HUDEP-2 (cell line): Measurements from ENCODE around the gene ANO6.

ENCODE experiments used
- DNase-seq, 76 experiments: peaks; one replicate each; lab custom pipeline; 2025; ENCODE audit not compliant: unreplicated experiment in 76 of 76; lab: John Stamatoyannopoulos, UW

Gene ANO6

GRCh38 chr12:45337835-45338234, 121.9 kb downstream of the ANO6 start:
- DNase-seq: no peak

GRCh38 chr12:45338272-45338671, 122.4 kb downstream of the ANO6 start:
- no peak for DNase-seq

- DNase-seq: no peak
Measured at GRCh38 chr12:45339035-45339434, 123.1 kb downstream of the ANO6 start.

- DNase-seq: no peak
Measured at GRCh38 chr12:45342171-45342570, 126.3 kb downstream of the ANO6 start.

GRCh38 chr12:45342848-45343247, 127.0 kb downstream of the ANO6 start:
- no peak for DNase-seq

GRCh38 chr12:45343269-45344051, 127.6 kb downstream of the ANO6 start:
- DNase-seq: no peak

- DNase-seq: no peak
Measured at GRCh38 chr12:45348311-45348710, 132.4 kb downstream of the ANO6 start.

- no peak for DNase-seq
Measured at GRCh38 chr12:45348986-45349385, 133.1 kb downstream of the ANO6 start.

- no peak for DNase-seq
Measured at GRCh38 chr12:45349916-45350315, 134.0 kb downstream of the ANO6 start.

- peak in 2 of 76 experiments; percentile 1 to 8 for DNase-seq
Measured at GRCh38 chr12:45350861-45351260, 135.0 kb downstream of the ANO6 start.

GRCh38 chr12:45351921-45352670, 136.2 kb downstream of the ANO6 start:
- DNase-seq: no peak

GRCh38 chr12:45353944-45354343, 138.0 kb downstream of the ANO6 start:
- DNase-seq: no peak

GRCh38 chr12:45354399-45354798, 138.5 kb downstream of the ANO6 start:
- no peak for DNase-seq

- DNase-seq: no peak
Measured at GRCh38 chr12:45355730-45356129, 139.8 kb downstream of the ANO6 start.

GRCh38 chr12:45356822-45357538, 141.1 kb downstream of the ANO6 start:
- no peak for DNase-seq

GRCh38 chr12:45357539-45358417, 141.9 kb downstream of the ANO6 start:
- DNase-seq: peak in 1 of 76 experiments; percentile 5

GRCh38 chr12:45362291-45362690, 146.4 kb downstream of the ANO6 start:
- DNase-seq: no peak

- no peak for DNase-seq
Measured at GRCh38 chr12:45363903-45364302, 148.0 kb downstream of the ANO6 start.

- no peak for DNase-seq
Measured at GRCh38 chr12:45368841-45369489, 153.1 kb downstream of the ANO6 start.

- DNase-seq: no peak
Measured at GRCh38 chr12:45377815-45378214, 161.9 kb downstream of the ANO6 start.
